ENCODE measurements around the gene LIN54.
"Not testable (repeated sequence)": the region's sequence is repeated elsewhere in the genome, so short reads cannot be mapped to it uniquely, and the experiment has no call there.

Gene LIN54

DNA sequence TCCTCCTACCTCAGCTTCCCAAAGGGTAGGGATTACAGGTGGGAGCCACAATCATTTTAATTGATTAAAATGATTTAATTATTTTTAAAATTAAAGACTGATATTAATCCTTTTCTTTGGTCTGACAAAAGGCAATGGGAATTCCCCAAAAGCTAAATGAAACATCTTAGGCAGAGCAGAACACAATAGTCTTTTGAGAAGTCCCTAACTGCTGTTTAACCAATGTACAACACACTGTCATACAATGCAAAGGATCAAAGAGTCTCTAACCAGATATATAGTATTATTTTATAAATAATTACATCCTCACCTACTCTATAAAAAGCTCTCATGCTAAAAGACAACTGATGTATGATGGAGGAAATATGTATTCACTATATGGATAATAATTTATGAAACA, 63.1 kb downstream of the LIN54 start:
- no peak for DNase-seq (ENCODE audit: low read depth, low spot score)

DNA sequence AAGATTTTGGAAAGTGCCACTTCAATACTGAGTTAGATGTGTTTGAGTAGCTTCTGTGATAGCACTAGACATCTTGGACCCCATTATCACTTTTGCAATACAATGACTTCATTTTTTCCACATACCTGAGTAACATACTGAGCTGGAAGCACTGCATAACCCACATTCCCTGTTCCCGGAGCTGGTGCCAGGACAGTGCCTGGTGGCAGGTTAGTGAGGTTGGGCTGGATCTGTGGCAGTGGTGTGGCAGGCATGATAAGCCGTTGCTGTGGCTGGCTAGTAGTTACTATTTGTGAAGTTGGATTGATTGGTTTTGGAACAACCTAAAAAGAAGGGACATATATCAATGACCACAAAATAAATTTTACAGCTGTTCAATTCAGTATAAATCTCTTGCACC, 71.2 kb downstream of the LIN54 start:
- no peak for DNase-seq (ENCODE audit: low read depth, low spot score)

DNA sequence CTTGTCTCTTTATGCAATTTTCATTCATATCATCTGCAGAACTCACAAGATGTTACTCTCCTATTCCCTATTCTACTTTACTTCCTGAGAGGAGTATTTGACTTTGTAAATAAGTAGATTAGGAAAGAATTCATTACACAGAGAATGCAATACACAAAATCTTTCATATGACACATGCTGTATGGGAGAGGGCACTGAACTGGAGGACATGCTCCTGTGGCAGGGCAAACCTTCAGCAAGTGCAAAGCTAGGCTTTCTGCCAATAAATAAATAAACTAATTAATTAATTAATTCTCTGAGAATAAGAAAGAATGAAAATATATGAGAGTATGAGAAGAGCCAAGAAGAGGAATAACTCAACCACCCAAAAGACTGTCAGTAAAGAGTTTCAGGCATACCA, 76.2 kb downstream of the LIN54 start:
- no peak for DNase-seq (ENCODE audit: low read depth, low spot score)

DNA sequence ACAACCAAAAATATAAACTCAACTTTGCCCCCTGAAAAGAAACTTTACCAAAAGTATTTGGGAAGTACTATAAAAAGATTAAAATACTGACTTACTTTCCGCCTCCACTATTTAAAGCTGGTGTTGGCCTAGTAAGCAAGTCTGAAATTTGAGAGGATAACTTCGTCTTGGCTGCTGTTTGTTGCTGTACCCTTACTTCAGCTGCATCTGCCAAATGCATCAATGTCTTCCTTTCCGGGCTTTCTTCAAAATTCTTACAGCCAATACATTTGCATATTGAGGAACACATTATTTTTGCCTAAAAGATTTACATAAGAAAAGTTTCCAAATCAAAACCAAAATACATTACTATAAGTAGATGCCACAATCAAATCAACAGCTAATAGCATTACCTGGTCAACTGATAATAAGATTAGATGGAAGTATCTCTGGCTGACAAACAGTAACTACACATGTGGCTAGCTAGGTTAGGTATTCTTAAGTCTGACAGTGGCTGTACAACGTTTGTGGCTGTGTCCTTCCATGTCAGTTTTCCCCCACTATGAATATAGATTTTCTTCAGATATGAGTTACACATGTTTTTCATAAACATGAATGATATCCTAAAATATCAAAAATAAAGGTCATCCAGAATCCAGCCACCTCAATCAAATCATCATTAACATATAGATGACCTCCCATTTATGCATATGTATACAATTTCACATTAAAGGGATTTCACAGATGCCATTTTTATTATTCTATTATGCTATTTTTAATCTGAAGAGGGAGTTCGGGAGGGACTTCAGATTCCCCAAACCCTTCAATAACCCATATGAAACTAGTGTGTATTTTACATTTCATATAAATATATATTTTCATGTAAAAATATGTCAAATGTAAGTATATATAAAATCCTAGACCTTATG, 79.5 kb downstream of the LIN54 start:
- DNase-seq (ENCODE audit: low read depth, low spot score), result no peak

DNA sequence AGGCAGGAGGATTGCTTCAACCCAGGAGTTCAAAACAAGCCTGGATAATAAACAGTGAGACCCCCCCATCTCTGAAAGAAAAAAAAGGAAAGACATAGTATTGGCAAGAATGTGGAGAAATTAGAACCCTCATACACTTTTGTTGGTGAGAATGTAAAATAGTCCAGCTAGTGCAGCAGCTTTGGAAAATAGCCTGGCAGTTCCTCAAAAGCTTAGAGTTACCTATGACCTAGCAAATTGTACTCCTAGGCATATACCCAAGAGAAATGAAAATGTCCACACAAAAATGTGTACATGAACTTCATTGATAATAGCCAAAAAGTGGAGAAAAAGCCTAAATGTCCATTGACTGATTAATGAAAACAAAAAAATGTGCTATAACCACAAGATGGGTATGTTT, 88.8 kb downstream of the LIN54 start:
- no peak for DNase-seq (ENCODE audit: low read depth, low spot score)

DNA sequence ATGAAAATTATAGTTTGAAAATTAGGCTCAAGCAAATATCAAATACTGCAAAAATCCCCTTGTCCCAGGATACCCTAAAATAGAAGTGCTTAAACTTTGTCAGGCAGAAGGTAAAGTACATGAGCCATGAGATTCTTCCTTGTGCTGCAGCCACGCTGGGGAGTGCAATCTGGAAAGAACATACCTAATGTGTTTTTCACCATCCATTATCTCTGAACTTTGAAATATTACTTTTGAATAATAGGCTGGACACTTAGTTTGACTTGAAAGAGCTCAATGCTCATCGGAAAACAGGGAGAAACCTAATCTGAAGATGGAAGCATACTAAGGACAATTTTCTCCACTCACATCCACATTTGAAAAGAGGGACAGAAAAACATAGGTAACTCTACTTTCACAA, 91.2 kb downstream of the LIN54 start:
- no peak for DNase-seq (ENCODE audit: low read depth, low spot score)

DNA sequence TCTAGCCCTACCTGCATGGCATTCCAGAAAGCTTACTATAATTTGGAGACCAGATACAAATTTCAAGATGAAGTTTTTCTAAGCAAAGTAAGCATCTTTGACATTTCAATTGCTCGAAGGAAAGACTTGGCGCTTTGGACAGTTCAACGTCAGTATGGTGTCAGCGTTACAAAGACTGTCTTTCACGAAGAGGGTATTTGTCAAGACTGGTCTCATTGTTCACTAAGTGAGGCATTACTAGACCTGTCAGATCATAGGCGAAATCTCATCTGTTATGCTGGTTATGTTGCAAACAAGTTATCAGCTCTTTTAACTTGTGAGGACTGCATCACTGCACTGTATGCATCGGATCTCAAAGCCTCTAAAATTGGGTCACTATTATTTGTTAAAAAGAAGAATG, 92.5 kb downstream of the LIN54 start:
- DNase-seq (ENCODE audit: low read depth, low spot score), result no peak

DNA sequence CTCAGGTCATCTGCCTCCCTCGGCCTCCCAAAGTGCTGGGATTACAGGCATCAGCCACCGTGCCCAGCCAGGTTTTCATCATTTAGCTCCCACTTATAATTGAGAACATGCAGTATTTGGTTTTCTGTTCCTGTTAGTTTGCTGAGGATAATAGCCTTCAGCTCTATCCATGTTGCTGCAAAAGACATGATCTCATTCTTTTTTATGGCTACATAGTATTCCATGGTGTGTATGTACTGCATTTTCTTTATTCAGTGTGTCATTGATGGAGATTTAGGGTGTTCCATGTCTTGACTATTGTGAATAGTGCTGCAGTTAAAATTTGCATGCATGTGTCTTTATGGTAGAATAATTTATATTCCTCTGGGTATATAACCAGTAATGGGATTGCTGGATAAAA, 96.7 kb downstream of the LIN54 start:
- not testable (repeated sequence) for DNase-seq (ENCODE audit: low read depth, low spot score)

DNA sequence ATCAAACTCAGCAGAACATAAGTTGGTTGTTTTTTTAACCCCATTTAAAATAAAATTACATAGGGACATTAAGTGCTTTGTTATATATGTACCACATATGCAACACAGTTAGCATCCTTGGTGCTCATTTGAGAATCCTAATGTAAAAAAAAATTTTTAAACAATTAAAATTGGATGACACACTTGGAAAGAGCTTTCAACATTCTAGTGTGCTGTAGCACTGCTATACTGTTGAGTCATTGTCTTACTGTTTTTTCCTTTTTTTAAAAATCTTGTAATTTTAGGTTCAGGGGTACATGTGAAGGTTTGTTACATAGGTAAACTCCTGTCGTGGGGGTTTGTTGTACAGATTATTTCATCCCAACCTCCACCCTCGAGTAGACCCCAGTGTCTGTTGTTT, 97.3 kb downstream of the LIN54 start:
- no peak for DNase-seq (ENCODE audit: low read depth, low spot score)

DNA sequence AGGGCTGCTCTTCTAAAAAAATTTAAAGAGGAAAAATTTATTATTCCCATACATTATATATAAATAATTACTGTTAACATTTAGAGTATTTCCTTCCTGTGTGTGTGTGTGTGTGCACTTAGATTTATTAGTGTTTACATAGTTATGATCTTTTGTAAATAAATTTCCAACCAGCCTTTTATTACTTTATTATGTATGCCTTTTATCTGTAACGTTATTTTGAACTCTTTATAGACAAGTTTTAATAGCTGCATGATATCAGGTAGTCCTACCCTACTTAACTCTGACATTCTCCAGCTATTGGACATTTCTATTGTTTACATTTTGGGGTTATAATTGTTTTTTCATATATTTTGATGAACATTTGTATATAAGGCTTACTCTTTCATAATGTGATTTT, 101.3 kb downstream of the LIN54 start:
- no peak for DNase-seq (ENCODE audit: low read depth, low spot score)

DNA sequence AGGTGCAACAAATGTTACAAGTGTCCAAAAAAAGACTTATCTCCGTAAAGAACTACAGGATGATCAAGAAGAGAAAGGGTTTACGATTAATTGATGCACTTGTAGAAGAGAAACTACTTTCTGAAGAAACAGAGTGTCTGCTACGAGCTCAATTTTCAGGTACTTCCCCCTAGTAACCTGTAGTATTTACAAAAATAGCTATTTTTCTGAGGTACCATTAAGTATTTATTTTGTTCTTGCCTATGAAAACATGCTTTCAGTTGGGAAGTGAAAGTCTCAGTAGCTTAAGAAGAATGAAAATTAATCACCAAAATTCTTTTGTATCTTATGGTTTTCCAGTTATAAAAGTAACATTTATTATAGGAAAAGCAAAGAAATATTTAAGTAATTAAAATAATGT, 104.2 kb downstream of the LIN54 start:
- no peak for DNase-seq (ENCODE audit: low read depth, low spot score)

DNA sequence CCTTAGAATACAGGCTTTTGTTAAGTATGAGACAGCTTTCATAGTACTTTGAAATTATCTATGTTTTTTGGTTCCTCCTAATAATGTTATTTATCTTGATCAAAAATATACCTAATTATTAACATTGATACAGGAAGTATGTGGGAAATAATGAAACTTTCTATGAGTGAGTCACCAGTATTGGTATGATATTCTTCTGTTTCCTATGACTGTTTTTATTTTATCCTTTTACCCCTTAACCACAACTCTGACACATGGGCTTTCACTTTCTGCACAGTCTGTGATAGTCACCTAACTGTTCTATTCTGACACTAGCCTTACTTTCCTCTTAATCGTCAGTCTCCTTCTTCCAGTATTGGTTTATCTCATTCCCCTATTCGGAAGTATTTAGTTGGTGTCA, 105.4 kb downstream of the LIN54 start:
- DNase-seq (ENCODE audit: low read depth, low spot score), result no peak

DNA sequence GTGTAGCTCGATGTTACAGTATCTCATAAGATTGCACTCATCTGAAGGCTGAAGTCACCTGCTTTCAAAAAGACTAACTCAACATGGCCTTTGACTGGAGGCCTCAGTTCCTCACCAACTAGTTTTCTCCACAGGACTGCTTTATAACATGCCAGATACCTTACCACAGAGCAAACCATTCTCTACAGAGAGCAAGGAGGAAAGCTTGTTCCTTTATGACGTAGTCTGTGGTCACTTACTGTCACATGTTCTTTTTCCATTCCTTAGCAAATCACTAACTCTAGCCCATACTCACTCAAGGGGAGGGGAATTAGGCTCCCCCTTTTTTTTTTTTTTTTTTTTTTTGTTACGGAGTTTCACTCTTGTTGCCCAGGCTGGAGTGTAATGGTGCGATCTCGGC, 106.9 kb downstream of the LIN54 start:
- DNase-seq (ENCODE audit: low read depth, low spot score), result no peak

DNA sequence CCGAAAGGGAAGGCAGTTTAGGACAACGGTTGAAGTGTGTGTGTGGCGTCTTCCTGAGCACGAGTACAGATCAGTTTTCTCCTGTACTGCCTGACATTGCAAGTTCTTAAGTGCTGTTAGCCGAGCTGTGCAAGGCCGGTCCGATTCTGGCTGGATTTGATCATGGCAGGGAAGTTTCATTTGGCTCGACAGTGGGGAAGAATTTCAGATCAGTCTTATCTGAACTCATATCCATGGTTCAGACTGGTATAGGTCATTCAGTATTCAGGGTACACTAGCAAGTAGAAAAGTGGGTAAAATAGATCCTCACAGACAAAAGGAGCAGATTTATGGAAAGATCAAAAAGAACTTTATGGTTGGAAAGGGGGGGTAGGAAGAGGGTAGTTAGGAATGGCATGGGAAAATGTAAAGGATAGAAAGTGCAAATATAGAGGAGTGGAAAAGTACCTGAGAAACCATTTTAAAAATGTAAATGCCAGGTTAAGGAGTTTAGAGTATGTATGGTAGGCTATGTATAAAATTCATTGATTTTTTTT, 109.4 kb downstream of the LIN54 start:
- DNase-seq (ENCODE audit: low read depth, low spot score), result no peak

DNA sequence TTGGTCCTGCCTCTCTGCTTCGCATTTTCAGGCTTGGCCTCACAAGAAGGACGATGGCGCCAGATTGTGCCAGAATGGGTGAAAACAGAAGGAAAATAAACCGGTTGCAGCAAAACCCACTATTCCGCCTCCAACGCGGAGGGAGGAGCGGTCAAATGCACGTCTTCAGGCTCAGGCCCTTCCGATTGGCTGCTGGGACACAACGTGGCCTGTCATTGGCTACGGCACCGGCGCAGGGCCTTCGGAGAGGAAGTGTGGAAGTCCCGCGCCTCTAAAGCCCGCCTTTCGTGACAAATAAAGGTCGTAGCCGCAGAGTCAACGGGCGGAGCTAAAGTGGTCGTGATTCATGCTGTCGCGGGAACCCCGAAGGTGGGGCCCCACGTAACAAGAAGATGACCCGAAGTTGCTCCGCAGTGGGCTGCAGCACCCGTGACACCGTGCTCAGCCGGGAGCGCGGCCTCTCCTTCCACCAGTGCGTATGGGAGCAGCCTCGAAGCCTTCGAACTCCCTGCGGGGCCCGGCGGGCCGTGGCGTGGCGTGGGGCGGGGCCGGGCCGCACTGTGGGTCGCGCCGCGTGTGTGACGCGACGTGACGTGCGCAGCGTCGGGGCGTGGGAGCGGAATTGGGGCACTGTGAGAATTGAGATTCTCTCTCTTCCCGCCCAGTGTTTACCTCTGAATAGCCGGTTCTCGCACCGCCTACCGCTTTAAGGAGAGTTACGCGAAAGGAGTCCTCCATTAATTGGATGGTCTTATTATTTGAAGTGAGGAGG, 110.0 kb downstream of the LIN54 start, which contains the start of gene THAP9:
Gene THAP9, plus strand, starts transcription at position 325 of the 772 bp plus-strand sequence. Its CDS starts 68 bp downstream, at position 393.
- DNase-seq (ENCODE audit: low read depth, low spot score), result peak; percentile 98

DNA sequence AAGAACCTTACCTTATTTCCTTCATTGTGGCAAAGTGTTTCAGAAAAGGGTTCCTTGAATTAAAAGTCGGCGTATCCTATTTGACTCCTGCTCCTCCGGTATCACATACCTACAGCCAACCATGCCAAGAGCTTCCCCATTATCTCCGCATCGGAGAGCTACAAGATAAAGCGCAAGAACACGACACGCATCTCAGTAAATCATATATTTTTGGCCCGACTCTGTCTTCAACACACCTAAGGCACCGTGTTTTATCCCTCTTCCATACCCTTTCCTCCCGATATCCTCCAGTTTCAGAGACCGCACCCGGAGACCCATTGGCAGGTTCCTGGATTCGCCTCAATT, 110.6 kb downstream of the LIN54 start:
- peak; percentile 39 for DNase-seq (ENCODE audit: low read depth, low spot score)

DNA sequence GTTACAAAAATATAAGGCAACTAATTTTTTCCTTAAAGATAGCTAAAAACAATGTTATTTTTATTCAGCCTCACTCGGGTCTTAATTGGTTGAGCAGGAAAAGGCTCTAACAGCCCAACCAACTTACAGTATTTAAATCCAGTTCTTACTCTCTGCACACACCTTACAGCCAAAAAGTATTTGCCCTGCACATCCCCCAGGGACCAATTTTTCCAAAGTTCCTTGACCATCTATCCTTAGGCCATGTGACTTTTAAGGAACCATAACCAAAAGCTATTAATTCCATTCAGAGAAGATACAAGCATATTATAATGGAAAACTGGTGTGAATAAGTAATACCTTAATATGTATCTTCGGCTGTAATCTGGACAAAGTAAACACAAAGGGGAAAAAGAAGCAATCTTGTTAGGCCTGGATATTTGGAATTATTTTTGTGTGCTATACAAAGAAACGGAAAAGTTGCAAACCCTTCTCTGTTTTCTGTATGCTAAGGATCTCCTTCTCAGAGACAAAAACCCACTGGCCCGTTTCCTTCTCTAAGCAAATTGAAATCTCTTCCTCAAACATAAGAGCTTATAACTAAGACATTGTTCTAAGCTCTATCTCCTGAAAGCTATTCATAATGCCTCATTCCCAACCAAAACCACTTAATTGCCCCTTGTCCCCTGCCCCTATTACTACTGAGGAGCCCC, 111.1 kb downstream of the LIN54 start:
- DNase-seq (ENCODE audit: low read depth, low spot score), result no peak

DNA sequence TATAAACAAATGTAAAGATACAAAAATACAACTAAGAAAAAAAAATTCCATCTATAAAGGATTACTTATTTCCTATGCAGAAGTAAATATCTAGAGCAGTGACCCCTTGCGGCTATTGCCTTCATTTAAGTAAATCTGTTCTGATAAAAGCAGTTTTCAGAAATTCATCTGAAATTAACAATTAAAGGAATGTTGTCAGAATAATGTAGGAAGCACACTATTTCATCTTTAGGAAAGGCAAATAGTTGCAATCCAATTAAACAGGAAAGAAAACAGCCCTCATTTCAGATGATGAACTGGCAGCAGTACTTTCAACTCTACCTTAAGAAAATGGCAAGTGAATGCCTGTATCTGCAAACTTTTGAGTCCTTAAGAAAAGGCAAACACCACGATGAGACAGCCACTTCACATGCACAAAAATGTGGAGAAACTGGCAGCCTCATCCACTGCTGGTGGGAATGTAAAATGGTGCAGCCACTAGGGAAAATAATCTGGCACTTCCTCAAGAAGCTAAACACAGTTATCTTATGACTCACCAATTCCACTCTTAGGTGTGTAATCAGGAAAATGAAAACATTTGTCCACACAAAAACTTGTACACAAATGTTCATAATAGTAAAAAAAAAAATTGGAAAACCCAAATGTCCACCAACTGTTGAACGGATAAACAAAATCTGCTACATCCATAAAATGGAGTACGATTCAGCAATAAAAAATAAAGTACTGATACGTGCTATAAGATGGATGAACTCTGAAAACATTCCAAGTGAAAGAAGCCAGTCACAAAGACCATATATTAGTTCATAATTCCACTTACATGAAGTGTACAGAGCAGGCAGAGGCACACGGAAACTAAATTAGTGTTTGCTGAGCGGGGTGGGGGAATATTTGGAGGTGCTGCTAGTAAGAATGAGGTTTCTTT, 112.0 kb downstream of the LIN54 start:
- no peak for DNase-seq (ENCODE audit: low read depth, low spot score)

DNA sequence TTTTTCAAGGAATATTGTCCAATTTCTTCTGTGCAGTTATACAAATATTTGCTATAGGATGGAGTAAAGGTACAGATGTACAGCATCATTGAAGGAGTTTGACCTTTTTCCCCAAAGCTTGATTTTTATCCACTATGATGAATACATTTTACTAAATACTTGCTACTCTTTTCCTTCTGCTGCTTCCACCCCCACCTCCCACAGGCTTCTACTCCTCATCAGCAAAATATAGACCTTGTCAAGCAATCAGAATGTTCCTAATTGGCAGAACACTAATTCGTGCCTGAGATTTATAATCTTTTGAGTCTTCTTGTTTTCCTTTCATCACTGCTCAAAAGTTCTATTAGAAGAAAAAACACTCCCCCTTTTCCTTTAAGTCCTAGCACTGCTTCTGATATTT, 113.9 kb downstream of the LIN54 start:
- no peak for DNase-seq (ENCODE audit: low read depth, low spot score)

DNA sequence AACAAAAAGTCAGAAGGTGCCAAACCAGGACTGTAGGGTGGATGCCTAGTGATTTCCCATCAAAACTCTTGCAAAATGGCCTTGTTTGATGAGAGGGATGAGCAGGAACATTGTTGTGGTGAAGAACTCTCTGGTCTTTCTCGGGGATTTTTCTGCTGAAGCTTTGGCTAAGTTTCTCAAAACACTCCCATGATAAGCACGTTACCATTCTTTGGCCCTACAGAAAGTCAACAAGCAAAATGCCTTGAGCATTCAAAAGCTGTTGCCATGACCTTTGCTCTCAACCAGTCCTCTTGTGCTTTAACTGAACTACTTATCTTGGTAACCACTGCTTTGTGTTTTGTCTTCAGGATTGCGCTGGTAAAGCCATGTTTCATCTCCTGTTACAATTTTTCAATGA, 116.7 kb downstream of the LIN54 start:
- no peak for DNase-seq (ENCODE audit: low read depth, low spot score)

DNA sequence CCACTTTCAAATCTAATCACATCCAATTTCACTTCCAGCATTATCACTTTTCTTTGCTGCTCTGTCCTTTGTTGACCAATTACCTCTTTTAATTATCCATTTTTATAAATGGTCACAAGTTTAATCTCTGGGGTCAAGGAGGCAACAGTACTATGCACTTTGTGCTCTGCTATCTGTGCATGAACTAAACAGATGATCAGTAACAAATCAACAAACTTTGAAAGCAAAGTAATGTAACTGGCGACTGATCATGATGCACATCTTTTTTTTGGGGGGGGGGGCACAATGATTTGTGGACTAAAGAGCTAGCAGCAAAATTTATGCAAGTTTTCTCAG, 118.2 kb downstream of the LIN54 start:
- DNase-seq (ENCODE audit: low read depth, low spot score), result no peak
